CD14-positive monocyte (primary cell): Measurements from ENCODE around the gene LDHB. TPM values are rescaled to one million over a fixed set of nuclear protein-coding genes. Genes with fewer than 3 reads are reported as not detected.
A peak's percentile ranks its signal among the peaks of the same experiment; 100 is the strongest.

Experiments
- DNase-seq, 3 donors: peaks; one replicate each; pipeline ENCODE4 v3.0.0-alpha.2; 2011 to 2022
- H2AFZ ChIP-seq: 2 replicates; pipeline ENCODE4 v1.6.0; 2012; ENCODE audit warnings: mild to moderate bottlenecking, low read depth, low read length, inconsistent platforms; ENCODE audit not compliant: insufficient read depth, poor library complexity, severe bottlenecking
- H3K27ac ChIP-seq, 2 donors: 1 replicate in 1 of 2; 2 replicates in 1 of 2; pipeline ENCODE4 v1.5.1; 2012 to 2013; ENCODE audit warnings: low read length in 2 of 2, control low read depth in 1 of 2, inconsistent platforms in 1 of 2, low read depth in 1 of 2, mild to moderate bottlenecking in 1 of 2
- H3K27me3 ChIP-seq, 2 donors: one replicate each; pipeline versions ENCODE4 v1.6.0 to v1.6.1; 2011 to 2013; ENCODE audit warnings: low read length in 2 of 2; ENCODE audit not compliant: control insufficient read depth in 2 of 2, insufficient read depth in 2 of 2
- H3K36me3 ChIP-seq, 2 donors: replicated peaks in 1 of 2; 1 replicate in 1 of 2; 2 replicates in 1 of 2; pipeline versions ENCODE4 v1.5.1 to v1.6.1; 2012 to 2013; ENCODE audit warnings: low read length in 2 of 2, control low read depth in 1 of 2, inconsistent platforms in 1 of 2, mild to moderate bottlenecking in 1 of 2; ENCODE audit not compliant: insufficient read depth in 2 of 2, control insufficient read depth in 1 of 2
- H3K4me1 ChIP-seq, 2 donors: 1 replicate in 1 of 2; 2 replicates in 1 of 2; pipeline versions ENCODE4 v1.5.1 to v1.6.1; 2012 to 2013; ENCODE audit warnings: low read length in 2 of 2, control low read depth in 1 of 2, inconsistent platforms in 1 of 2, mild to moderate bottlenecking in 1 of 2, moderate library complexity in 1 of 2; ENCODE audit not compliant: insufficient read depth in 2 of 2, control insufficient read depth in 1 of 2
- H3K4me2 ChIP-seq: replicated peaks from 2 replicates; pipeline ENCODE3; 2012; ENCODE audit warnings: low read length, moderate library complexity, mild to moderate bottlenecking; ENCODE audit not compliant: poor library complexity, severe bottlenecking; ENCODE audit errors: extremely low read depth
- H3K4me3 ChIP-seq, 3 experiments: fragments of 200-600 bp in 1 of 3; sonication (generic) in 1 of 3; replicated peaks in 1 of 3; 1 replicate in 2 of 3; 2 replicates in 1 of 3; pipeline ENCODE4 v1.5.1; 2011 to 2013; ENCODE audit warnings: low read length in 3 of 3, mild to moderate bottlenecking in 3 of 3, control low read depth in 2 of 3, low read depth in 2 of 3, inconsistent platforms in 1 of 3, moderate library complexity in 1 of 3
- H3K79me2 ChIP-seq: 2 replicates; pipeline ENCODE4 v1.6.0; 2012; ENCODE audit warnings: mild to moderate bottlenecking, control low read depth, inconsistent platforms, low read length, moderate library complexity; ENCODE audit not compliant: insufficient read depth
- H3K9ac ChIP-seq: 2 replicates; pipeline ENCODE4 v1.6.0; 2017; ENCODE audit warnings: low read length, mild to moderate bottlenecking; ENCODE audit not compliant: insufficient read depth, poor library complexity, severe bottlenecking
- H3K9me3 ChIP-seq, 2 donors: replicated peaks in 1 of 2; 1 replicate in 1 of 2; 2 replicates in 1 of 2; pipeline versions ENCODE4 v1.5.1 to v1.6.1; 2012 to 2013; ENCODE audit warnings: low read length in 2 of 2, control low read depth in 1 of 2; ENCODE audit not compliant: control insufficient read depth in 1 of 2, insufficient read depth in 1 of 2
- H4K20me1 ChIP-seq: 2 replicates; pipeline ENCODE4 v1.6.0; 2012; ENCODE audit warnings: mild to moderate bottlenecking, low read length, control low read depth, moderate library complexity; ENCODE audit not compliant: insufficient read depth
- H3K27ac Mint-ChIP-seq, 7 donors: one replicate each; pipeline ENCODE4 v1.8.0; 2020; ENCODE audit warnings: mild to moderate bottlenecking in 7 of 7, mixed read lengths in 7 of 7, moderate library complexity in 6 of 7, inconsistent platforms in 2 of 7
- H3K27me3 Mint-ChIP-seq, 3 donors: one replicate each; pipeline ENCODE4 v1.8.0; 2021 to 2022; ENCODE audit warnings: low read depth in 3 of 3, mild to moderate bottlenecking in 3 of 3, mixed read lengths in 3 of 3, moderate library complexity in 3 of 3, inconsistent platforms in 1 of 3
- H3K36me3 Mint-ChIP-seq, 2 donors: one replicate each; pipeline ENCODE4 v1.8.0; 2020; ENCODE audit warnings: mixed read lengths in 2 of 2, inconsistent platforms in 1 of 2, mild to moderate bottlenecking in 1 of 2
- H3K4me1 Mint-ChIP-seq: one replicate; pipeline ENCODE4 v1.8.0; 2020; ENCODE audit warnings: mild to moderate bottlenecking, mixed read lengths
- H3K4me3 Mint-ChIP-seq, 2 donors: one replicate each; pipeline ENCODE4 v1.8.0; 2020; ENCODE audit warnings: mild to moderate bottlenecking in 2 of 2, mixed read lengths in 2 of 2, moderate library complexity in 1 of 2
- H3K9me3 Mint-ChIP-seq, 7 donors: one replicate each; pipeline ENCODE4 v1.8.0; 2020 to 2022; ENCODE audit warnings: mixed read lengths in 7 of 7, mild to moderate bottlenecking in 6 of 7, moderate library complexity in 6 of 7, inconsistent platforms in 2 of 7
- WGBS: methylation state at CpG from one replicate; pipeline ENCODE4 v1.1.5; 2013; ENCODE audit warnings: missing lambda C conversion rate; ENCODE audit not compliant: insufficient coverage; 5-methylcytosine and 5-hydroxymethylcytosine counted together
- intact Hi-C, 2 donors: fragments of 100-400 bp; cut with micrococcal nuclease; formaldehyde crosslinking; loops; one replicate each; pipeline versions ENCODE4 v1.15.0 to v1.15.1; 2023
- polyA plus RNA-seq, 3 donors: library from polyadenylated mRNA; depleted of rRNA in 1 of 3; unstranded in 2 of 3; stranded (reverse) in 1 of 3; fragments of 300-500 nt in 2 of 3; fragments of >200 nt in 1 of 3; fragmentation: Illumina TruSeq in 2 of 3; gene quantifications; 1 replicate in 2 of 3; 2 replicates in 1 of 3; pipeline ENCODE4 v1.2.3, GENCODE V29; 2012 to 2021
- TF ChIP-seq, protein P1 (sequence below): fragments of 200-600 bp; IDR thresholded peaks from one replicate; pipeline ENCODE4 v1.8.0; 2022; ENCODE audit warnings: antibody characterized with exemption, mild to moderate bottlenecking

LDHB gene
- polyA plus RNA-seq, 3 donors: 49.6 to 148 (median 121) TPM

DNA sequence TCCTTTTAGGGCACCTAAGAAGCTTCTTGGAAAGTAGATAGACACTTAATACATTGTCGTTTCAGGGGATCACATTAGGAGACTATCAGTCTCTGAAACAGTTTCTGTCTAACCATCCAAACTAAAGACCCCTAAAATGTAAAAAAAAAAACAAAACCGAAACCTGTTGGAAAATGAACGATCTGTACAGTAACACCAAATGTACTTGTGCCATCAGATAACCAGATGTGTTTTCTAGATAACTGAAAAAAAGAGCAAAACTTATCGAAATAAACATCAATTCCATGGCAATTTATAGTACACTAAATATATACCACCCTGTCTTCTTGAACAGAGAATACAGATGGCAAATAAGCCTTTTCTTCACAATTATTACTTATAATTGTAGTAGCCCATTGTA is 2.1 kb downstream of the LDHB start:
- peaks cover 0 to 1% (median 0%) of the 10 kb centered on the region in 7 donors for H3K9me3 Mint-ChIP-seq
- peaks cover 30 to 41% of the 10 kb centered on the region in 2 donors for H3K36me3 ChIP-seq
- H3K27ac Mint-ChIP-seq: no peak overlapping the region
- H2AFZ ChIP-seq: no peak overlapping the region
- peak overlapping the region in 1 of 2 donors; percentile 67 for H3K27ac ChIP-seq
- H3K9ac ChIP-seq: no peak overlapping the region
- no peaks in the 10 kb centered on the region for H4K20me1 ChIP-seq
- intact Hi-C loops: no loop called here
- H3K27me3 ChIP-seq: no peaks in the 10 kb centered on the region
- H3K9me3 ChIP-seq: no peaks in the 10 kb centered on the region
- H3K79me2 ChIP-seq: peaks cover 50% of the 10 kb centered on the region
- H3K4me2 ChIP-seq: no peak overlapping the region
- H3K27me3 Mint-ChIP-seq: no peaks in the 10 kb centered on the region
- TF ChIP-seq, protein P1, sequence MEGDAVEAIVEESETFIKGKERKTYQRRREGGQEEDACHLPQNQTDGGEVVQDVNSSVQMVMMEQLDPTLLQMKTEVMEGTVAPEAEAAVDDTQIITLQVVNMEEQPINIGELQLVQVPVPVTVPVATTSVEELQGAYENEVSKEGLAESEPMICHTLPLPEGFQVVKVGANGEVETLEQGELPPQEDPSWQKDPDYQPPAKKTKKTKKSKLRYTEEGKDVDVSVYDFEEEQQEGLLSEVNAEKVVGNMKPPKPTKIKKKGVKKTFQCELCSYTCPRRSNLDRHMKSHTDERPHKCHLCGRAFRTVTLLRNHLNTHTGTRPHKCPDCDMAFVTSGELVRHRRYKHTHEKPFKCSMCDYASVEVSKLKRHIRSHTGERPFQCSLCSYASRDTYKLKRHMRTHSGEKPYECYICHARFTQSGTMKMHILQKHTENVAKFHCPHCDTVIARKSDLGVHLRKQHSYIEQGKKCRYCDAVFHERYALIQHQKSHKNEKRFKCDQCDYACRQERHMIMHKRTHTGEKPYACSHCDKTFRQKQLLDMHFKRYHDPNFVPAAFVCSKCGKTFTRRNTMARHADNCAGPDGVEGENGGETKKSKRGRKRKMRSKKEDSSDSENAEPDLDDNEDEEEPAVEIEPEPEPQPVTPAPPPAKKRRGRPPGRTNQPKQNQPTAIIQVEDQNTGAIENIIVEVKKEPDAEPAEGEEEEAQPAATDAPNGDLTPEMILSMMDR: no peak
- H3K36me3 Mint-ChIP-seq: peaks cover 29 to 35% of the 10 kb centered on the region in 2 donors
- WGBS: 80% methylated on average over 1 of the region's 4 CpGs
- peaks cover 11 to 30% of the 10 kb centered on the region in 2 donors for H3K4me1 ChIP-seq
- H3K4me3 ChIP-seq: no peak overlapping the region
- peaks cover 27% of the 10 kb centered on the region for H3K4me1 Mint-ChIP-seq
- DNase-seq: no peak
- no peak overlapping the region for H3K4me3 Mint-ChIP-seq

DNA sequence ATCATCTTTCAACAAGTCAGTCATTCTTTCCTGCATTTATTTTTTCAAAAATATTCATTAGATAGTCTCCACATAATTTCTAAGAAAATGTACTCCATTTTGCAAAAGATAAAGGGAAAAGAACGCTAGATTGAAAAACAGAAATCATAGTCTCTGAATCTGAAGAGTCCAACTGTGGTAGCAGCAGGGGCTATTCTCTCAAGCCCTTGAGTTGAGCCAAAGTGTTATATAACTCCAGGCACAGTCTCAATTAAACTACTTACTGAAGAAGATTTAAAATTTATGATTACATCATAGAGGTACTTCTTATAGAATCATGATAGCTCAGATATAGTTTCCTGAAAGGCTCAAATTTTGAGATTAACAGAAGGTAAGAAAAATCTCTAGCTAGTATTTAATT is 5.8 kb downstream of the LDHB start:
- Histone ChIP-seq H3K27ac (no peak overlapping the region), H3K9ac (no peak overlapping the region), H3K4me1 (peaks cover 7 to 16% of the 10 kb centered on the region in 2 donors), H3K9me3 (no peaks in the 10 kb centered on the region), H3K79me2 (peaks cover 42% of the 10 kb centered on the region), H3K4me3 (no peak overlapping the region), H4K20me1 (no peaks in the 10 kb centered on the region), H3K36me3 (peaks cover 40 to 75% of the 10 kb centered on the region in 2 donors), H2AFZ (no peak overlapping the region), H3K27me3 (no peaks in the 10 kb centered on the region), H3K4me2 (no peak overlapping the region)
- TF ChIP-seq, protein P1: no peak
- no peak for DNase-seq
- intact Hi-C loops: no loop called here
- H3K27me3 Mint-ChIP-seq: no peaks in the 10 kb centered on the region
- peaks cover 54 to 59% of the 10 kb centered on the region in 2 donors for H3K36me3 Mint-ChIP-seq
- peaks cover 14% of the 10 kb centered on the region for H3K4me1 Mint-ChIP-seq
- H3K9me3 Mint-ChIP-seq: no peaks in the 10 kb centered on the region
- H3K4me3 Mint-ChIP-seq: no peak overlapping the region
- no CpG with 5 or more reads among the region's 1 CpG for WGBS
- no peak overlapping the region for H3K27ac Mint-ChIP-seq
